ENCODE data around the gene DTNB.

GRCh38 chr2:25557179-25558036, 116.0 kb downstream of the DTNB start:
- TF ChIP-seq POLR2A (IDR thresholded peaks at IDR 0.05) (no peak), POLR2AphosphoS5 (IDR thresholded peaks at IDR 0.05) (no peak)
- TF ChIP-seq, protein P1, sequence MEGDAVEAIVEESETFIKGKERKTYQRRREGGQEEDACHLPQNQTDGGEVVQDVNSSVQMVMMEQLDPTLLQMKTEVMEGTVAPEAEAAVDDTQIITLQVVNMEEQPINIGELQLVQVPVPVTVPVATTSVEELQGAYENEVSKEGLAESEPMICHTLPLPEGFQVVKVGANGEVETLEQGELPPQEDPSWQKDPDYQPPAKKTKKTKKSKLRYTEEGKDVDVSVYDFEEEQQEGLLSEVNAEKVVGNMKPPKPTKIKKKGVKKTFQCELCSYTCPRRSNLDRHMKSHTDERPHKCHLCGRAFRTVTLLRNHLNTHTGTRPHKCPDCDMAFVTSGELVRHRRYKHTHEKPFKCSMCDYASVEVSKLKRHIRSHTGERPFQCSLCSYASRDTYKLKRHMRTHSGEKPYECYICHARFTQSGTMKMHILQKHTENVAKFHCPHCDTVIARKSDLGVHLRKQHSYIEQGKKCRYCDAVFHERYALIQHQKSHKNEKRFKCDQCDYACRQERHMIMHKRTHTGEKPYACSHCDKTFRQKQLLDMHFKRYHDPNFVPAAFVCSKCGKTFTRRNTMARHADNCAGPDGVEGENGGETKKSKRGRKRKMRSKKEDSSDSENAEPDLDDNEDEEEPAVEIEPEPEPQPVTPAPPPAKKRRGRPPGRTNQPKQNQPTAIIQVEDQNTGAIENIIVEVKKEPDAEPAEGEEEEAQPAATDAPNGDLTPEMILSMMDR (IDR thresholded peaks at IDR 0.05) = no peak
